Measurements from ENCODE around the gene TXNL1.

Gene TXNL1

GRCh38 chr18:56565551-56566345 is 72.6 kb downstream of the TXNL1 start:
- no peak for DNase-seq

GRCh38 chr18:56565046-56565445 is 73.3 kb downstream of the TXNL1 start:
- no peak for DNase-seq

GRCh38 chr18:56563568-56563967 is 74.8 kb downstream of the TXNL1 start:
- no peak for DNase-seq

- no peak for DNase-seq
Observed at GRCh38 chr18:56562479-56562878, 75.9 kb downstream of the TXNL1 start.

GRCh38 chr18:56560992-56561391 is 77.4 kb downstream of the TXNL1 start:
- DNase-seq: no peak

GRCh38 chr18:56559044-56559443 is 79.3 kb downstream of the TXNL1 start:
- DNase-seq: no peak

GRCh38 chr18:56556907-56557306 is 81.5 kb downstream of the TXNL1 start:
- no peak for DNase-seq

- no peak for DNase-seq
Observed at GRCh38 chr18:56550121-56550520, 88.3 kb downstream of the TXNL1 start.
